OCI-LY1 (cell line): Measurements from ENCODE around the gene CATSPER3.

Source experiments
- EZH2 ChIP-seq: fragments of 200-600 bp; sonication (generic), shearing (Covaris generic); IDR thresholded peaks from 2 replicates; pipeline ENCODE4 v1.8.0; 2017; ENCODE audit warnings: borderline replicate concordance, mixed run types, mild to moderate bottlenecking, antibody characterized with exemption, low read length, moderate library complexity, mixed read lengths
- TF ChIP-seq, protein P1 (sequence below): fragments of 200-600 bp; sonication (generic), shearing (Covaris generic); IDR thresholded peaks from 2 replicates; pipeline ENCODE4 v1.5.1; 2017; ENCODE audit warnings: mild to moderate bottlenecking, antibody characterized with exemption, low read length, moderate library complexity, mixed read lengths

DNA sequence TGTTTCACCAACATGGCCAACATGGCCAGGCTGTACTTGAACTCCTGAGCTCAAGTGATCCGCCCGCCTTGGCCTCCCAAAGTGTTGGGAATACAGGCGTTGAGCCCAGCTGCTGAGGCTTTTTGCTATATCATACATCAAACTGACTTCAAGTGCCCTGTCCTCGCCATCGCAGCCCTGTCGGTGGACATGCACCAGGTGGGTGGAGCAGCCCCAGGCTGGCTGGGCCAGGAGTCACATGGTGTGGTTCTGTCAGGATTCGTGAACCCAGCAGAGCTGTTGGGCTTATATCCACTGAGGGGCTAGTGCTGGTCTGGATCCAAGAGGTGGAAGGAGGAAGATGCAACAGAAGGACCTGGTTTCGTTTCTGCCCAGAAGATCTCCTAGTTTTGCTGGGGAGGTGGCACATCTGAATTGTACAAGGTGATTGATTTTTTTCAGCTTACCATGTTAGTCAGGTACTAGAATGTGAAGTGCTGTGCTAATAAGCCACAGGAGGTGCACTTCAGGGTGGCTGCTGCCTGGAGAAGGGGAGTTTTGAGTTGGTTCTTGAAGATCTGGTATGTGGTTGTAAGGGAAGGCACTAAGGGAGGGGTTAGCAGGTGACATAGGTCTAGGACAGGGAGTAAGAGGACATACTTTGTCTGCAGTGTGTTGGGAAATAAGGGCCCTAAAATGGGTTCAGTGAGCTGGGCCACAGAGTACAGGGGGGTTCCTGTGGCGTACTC lies 46.7 kb upstream of the CATSPER3 start:
- TF ChIP-seq, protein P1, sequence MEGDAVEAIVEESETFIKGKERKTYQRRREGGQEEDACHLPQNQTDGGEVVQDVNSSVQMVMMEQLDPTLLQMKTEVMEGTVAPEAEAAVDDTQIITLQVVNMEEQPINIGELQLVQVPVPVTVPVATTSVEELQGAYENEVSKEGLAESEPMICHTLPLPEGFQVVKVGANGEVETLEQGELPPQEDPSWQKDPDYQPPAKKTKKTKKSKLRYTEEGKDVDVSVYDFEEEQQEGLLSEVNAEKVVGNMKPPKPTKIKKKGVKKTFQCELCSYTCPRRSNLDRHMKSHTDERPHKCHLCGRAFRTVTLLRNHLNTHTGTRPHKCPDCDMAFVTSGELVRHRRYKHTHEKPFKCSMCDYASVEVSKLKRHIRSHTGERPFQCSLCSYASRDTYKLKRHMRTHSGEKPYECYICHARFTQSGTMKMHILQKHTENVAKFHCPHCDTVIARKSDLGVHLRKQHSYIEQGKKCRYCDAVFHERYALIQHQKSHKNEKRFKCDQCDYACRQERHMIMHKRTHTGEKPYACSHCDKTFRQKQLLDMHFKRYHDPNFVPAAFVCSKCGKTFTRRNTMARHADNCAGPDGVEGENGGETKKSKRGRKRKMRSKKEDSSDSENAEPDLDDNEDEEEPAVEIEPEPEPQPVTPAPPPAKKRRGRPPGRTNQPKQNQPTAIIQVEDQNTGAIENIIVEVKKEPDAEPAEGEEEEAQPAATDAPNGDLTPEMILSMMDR, result no peak
- no peak for TF ChIP-seq EZH2
